KMS-11 (cell line): ENCODE measurements around the gene TTC27.

ENCODE experiments used
- H2AFZ ChIP-seq: fragments of 200-600 bp; sonication (generic); 2 replicates; pipeline ENCODE4 v1.6.1; 2016; ENCODE audit warnings: antibody characterized with exemption, mixed run types, low read depth
- H3K27ac ChIP-seq: fragments of 200-600 bp; sonication (generic); 2 replicates; pipeline ENCODE4 v1.6.1; 2016; ENCODE audit warnings: mild to moderate bottlenecking, mixed run types
- H3K27me3 ChIP-seq: fragments of 200-600 bp; sonication (generic); 2 replicates; pipeline ENCODE4 v1.6.1; 2017; ENCODE audit warnings: mild to moderate bottlenecking, low read depth, mixed run types, moderate library complexity; ENCODE audit not compliant: insufficient read depth
- H3K36me3 ChIP-seq: fragments of 200-600 bp; sonication (generic); 2 replicates; pipeline ENCODE4 v1.6.1; 2017; ENCODE audit warnings: mild to moderate bottlenecking, mixed run types; ENCODE audit not compliant: insufficient read depth
- H3K4me1 ChIP-seq: fragments of 200-600 bp; sonication (generic); 2 replicates; pipeline ENCODE4 v1.6.1; 2016; ENCODE audit warnings: mild to moderate bottlenecking, low read depth, mixed run types; ENCODE audit not compliant: poor library complexity, severe bottlenecking
- H3K4me2 ChIP-seq: fragments of 200-600 bp; sonication (generic); 2 replicates; pipeline ENCODE4 v1.7.0; 2016; ENCODE audit warnings: mild to moderate bottlenecking, mixed run types
- H3K4me3 ChIP-seq: fragments of 200-600 bp; sonication (generic); IDR thresholded peaks from 2 replicates; pipeline ENCODE4 v1.6.1; 2017; ENCODE audit warnings: low read depth, low read length, mixed read lengths; ENCODE audit not compliant: insufficient read depth
- H3K79me2 ChIP-seq: fragments of 200-600 bp; sonication (generic); 2 replicates; pipeline ENCODE4 v1.6.1; 2016; ENCODE audit warnings: low read depth, mixed run types; ENCODE audit not compliant: insufficient read depth
- H3K9ac ChIP-seq: fragments of 200-600 bp; sonication (generic); 2 replicates; pipeline ENCODE4 v1.6.1; 2016; ENCODE audit warnings: mild to moderate bottlenecking, mixed run types
- H4K20me1 ChIP-seq: fragments of 200-600 bp; sonication (generic); 2 replicates; pipeline ENCODE4 v1.6.1; 2016; ENCODE audit warnings: mild to moderate bottlenecking, mixed run types; ENCODE audit not compliant: insufficient read depth
- TF ChIP-seq, protein P1 (sequence below): fragments of 200-600 bp; sonication (generic); conservative IDR thresholded peaks from 2 replicates; pipeline ENCODE4 v1.6.1; 2017; ENCODE audit warnings: low read depth, mild to moderate bottlenecking, antibody characterized with exemption, low read length, moderate library complexity, mixed read lengths

TTC27 gene

DNA sequence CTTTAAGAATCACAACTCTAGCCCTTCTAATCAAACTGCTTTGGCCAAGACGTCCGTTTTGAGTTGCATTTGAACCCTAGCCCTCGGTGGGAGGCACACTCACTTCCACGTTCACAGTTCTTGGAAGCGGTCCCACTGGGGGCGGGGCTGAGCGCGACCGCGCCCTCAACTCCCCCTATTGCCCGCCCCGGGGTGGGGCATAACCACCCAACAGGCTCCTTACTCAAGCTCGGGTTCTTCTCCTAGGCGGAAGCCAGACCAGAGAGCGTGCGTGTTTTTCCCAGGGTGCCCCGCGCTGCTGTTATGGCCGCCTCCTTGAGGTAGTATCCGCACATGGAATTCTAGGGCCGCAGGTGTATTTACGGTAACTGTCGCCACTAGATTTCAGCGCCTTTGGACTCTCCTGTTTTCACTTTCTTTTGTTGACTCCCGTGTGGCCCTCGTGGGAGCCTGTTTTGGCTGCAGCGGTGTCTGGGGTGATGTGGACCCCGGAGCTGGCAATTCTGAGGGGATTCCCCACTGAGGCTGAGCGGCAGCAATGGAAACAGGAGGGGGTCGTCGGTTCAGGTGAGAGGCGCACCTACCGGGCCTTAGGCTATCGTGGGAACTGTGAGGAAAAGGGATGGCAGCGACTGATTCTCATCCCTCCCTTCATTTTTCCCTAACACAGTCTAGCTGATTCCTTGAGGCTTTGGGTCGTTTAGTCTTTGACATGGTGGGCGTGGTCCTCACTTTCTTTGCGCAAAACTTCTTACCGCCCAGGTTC is at the start of gene TTC27:
TTC27 (plus strand) TSS at position 237 of the 766 bp plus-strand sequence; CDS start at position 480, 243 bp downstream.
- H3K9ac ChIP-seq, result peak within 1 kb of the TSS; percentile 66; the same call in 1 of the 2 replicates
- H3K27ac ChIP-seq, result peak within 1 kb of the TSS; percentile 38; the same call in 1 of the 2 replicates
- peak within 1 kb of the TSS; percentile 99 for H2AFZ ChIP-seq
- peaks cover 6% of the 10 kb centered on the region for H3K4me1 ChIP-seq
- no peaks in the 10 kb centered on the region for H3K27me3 ChIP-seq
- peak within 1 kb of the TSS; percentile 97 for H3K4me3 ChIP-seq
- H3K36me3 ChIP-seq, result no peaks in the 10 kb centered on the region
- peaks cover 13% of the 10 kb centered on the region for H3K79me2 ChIP-seq
- peak within 1 kb of the TSS; percentile 76 for H3K4me2 ChIP-seq
- H4K20me1 ChIP-seq, result no peaks in the 10 kb centered on the region
- TF ChIP-seq, protein P1, sequence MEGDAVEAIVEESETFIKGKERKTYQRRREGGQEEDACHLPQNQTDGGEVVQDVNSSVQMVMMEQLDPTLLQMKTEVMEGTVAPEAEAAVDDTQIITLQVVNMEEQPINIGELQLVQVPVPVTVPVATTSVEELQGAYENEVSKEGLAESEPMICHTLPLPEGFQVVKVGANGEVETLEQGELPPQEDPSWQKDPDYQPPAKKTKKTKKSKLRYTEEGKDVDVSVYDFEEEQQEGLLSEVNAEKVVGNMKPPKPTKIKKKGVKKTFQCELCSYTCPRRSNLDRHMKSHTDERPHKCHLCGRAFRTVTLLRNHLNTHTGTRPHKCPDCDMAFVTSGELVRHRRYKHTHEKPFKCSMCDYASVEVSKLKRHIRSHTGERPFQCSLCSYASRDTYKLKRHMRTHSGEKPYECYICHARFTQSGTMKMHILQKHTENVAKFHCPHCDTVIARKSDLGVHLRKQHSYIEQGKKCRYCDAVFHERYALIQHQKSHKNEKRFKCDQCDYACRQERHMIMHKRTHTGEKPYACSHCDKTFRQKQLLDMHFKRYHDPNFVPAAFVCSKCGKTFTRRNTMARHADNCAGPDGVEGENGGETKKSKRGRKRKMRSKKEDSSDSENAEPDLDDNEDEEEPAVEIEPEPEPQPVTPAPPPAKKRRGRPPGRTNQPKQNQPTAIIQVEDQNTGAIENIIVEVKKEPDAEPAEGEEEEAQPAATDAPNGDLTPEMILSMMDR, result no peak; the same call in 1 of the 2 replicates

DNA sequence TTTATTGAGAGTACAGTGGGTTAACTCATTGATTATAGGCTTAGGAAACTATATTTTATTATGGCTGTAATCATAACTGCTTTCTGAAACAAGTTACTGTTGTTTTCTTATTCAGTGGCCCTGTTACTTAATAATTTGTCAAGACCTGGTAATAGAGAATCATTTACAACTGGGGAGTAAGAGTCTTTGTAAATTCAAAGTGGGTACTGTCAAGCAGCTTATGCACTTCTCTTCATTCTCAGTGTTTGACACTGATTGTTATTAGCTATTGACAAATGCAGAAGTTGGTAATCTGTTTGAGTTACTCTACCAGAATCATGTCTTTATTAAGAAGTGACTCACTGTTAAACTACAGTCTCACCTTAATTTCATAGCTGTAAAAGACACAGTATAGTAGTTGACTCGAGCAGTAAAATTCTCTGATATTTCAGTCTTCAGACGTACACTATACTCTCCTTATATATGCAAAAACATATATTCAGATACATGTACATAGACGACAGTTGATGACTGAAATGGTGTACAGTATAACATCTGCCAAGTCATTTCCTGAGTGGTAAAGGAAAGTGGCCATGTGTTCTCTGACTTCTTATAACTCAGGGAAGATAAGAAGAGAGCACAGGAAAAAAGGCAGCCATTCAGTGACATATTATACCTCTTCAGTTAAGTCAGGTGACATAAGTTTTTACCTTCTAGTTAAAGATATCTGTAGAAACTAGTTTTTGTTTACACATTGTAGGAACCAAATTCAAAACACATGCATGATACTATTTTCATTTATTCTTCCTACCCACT is 36.0 kb upstream of the TTC27 start:
- no peak overlapping the region for H3K4me3 ChIP-seq
- H3K4me1 ChIP-seq, result peaks cover 25% of the 10 kb centered on the region
- peak overlapping the region; percentile 2; the same call in 1 of the 2 replicates for H3K4me2 ChIP-seq
- no peaks in the 10 kb centered on the region for H4K20me1 ChIP-seq
- TF ChIP-seq, protein P1, result no peak
- H3K27ac ChIP-seq, result peak overlapping the region; percentile 33
- no peak overlapping the region for H3K9ac ChIP-seq
- no peaks in the 10 kb centered on the region for H3K36me3 ChIP-seq
- no peak overlapping the region for H2AFZ ChIP-seq
- no peaks in the 10 kb centered on the region for H3K27me3 ChIP-seq
- no peaks in the 10 kb centered on the region for H3K79me2 ChIP-seq

DNA sequence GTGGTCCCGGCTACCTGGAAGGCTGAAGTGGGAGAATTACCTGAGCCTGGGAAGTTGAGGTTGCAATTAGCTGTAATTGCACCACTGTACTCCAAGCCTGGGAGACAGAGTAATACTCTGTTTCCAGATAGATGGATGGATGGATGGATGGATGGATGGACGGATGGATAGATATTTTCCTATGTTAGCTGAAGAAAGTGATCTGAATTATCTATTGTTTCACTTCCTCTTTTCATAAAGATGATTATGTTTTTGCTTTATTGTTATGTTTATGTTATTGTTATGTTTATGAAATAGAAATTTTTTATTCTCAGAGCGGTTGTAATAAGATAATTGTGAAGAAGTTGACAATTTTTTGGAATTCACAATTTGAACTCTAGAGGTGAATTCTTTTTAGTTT is 33.3 kb upstream of the TTC27 start:
- H3K4me2 ChIP-seq, result no peak overlapping the region
- peaks cover 25% of the 10 kb centered on the region for H3K4me1 ChIP-seq
- H3K36me3 ChIP-seq, result no peaks in the 10 kb centered on the region
- no peaks in the 10 kb centered on the region for H4K20me1 ChIP-seq
- no peak overlapping the region for H3K4me3 ChIP-seq
- no peaks in the 10 kb centered on the region for H3K79me2 ChIP-seq
- no peak overlapping the region for H2AFZ ChIP-seq
- TF ChIP-seq, protein P1, result no peak
- H3K27me3 ChIP-seq, result no peaks in the 10 kb centered on the region
- H3K27ac ChIP-seq, result no peak overlapping the region
- no peak overlapping the region for H3K9ac ChIP-seq

DNA sequence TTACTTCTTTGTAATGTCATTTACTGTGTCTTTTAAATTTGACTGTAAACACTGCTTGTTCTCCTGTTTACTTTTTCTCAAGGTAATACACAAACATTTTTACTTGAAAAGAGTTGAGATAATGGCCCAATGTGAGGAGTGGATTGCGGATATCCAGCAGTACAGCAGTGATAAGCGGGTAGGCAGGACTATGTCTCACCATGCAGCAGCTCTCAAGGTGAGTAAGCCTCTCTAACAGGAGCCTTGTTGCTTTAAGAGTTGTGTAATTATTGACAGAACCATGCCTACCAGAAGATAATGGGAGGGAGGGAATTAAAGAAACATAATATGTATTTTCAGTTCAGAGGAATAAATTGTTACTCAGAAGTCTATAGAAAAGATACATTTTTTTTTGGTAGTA is 16.5 kb upstream of the TTC27 start:
- TF ChIP-seq, protein P1, result no peak
- Histone ChIP-seq H3K36me3 (no peaks in the 10 kb centered on the region; the same call in 1 of the 2 replicates), H3K4me3 (no peak overlapping the region), H3K4me1 (no peaks in the 10 kb centered on the region), H3K4me2 (no peak overlapping the region), H2AFZ (no peak overlapping the region), H4K20me1 (no peaks in the 10 kb centered on the region), H3K79me2 (no peaks in the 10 kb centered on the region), H3K27ac (no peak overlapping the region), H3K27me3 (no peaks in the 10 kb centered on the region), H3K9ac (no peak overlapping the region)
